HG03060 (cell line): ENCODE measurements around the gene CLMN.
"Not testable (repeated sequence)": the region's sequence is repeated elsewhere in the genome, so short reads cannot be mapped to it uniquely, and the experiment has no call there.

ENCODE experiments used
- ATAC-seq: cut with Tn5 transposase; IDR thresholded peaks from one replicate; pipeline ENCODE4 v1.9.1; 2021; ENCODE audit warnings: low read depth, moderate number of reproducible peaks; ENCODE audit not compliant: unreplicated experiment

CLMN gene

DNA sequence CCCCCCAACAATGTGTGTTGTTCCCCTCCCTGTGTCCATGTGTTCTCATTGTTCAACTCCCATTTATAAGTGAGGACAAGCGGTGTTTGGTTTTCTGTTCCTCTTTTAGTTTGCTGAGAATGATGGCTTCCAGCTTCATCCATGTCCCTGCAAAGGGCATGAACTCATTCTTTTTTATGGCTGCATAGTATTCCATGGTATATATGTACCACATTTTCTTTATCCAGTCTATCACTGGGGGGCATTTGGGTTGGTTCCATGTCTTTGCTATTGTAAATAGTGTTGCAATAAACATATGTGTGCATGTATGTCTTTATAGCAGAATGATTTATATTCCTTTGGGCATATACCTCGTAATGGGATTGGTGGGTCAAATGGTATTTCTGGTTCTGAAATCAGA lies 118.0 kb downstream of the CLMN start:
- ATAC-seq, result not testable (repeated sequence)

DNA sequence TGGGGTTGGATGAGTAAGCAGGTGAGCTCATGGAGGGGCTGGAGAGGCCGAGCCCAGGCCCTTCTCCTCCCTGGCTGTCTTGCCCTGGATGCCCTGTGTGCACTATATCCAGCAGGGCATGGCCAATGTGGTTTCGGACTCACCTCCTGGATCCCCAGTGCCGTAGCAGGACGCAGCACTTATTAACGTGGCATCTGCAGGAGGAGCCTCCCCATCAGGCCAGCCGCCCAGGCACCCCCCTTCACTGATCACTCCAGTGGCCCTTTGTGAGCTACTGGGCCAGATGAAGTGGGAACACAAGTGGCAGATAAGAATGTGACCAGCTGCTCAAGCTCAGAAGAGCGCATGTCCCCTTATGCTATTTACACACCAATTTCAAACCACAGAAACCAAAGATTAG lies 119.3 kb downstream of the CLMN start:
- ATAC-seq, result no peak

DNA sequence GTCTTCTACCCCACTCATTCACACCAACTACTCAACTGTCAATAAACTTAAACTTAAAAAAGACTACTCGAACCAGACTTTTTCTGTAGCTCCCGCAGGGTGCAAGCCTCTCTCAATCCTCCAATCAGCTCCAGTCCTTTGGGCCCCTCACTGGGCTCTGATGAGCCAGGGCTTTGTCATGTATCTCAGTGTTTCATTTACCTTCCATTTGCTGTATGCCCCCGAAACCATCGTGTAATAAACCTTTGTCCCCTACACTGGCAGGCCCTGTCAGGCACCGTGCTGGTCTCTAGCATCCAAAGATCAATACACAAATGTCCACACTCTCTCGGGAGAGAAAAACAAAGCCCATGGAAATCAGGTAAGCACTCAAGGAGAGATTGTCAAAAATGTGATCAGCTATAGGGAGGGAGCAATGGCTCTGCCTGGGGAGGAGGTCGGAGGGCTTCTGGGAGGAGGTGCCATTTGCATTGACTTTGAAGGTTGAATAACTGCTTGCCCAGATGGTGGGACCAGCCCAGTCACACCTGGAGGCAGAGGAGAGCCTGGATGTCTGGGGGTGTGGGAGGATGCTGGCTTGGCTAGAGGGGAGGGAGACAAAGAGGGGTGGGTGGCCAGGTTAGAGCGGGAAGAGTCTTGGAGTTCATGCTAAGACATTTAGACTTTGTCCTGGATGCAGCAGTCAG lies 120.3 kb downstream of the CLMN start:
- no peak for ATAC-seq

DNA sequence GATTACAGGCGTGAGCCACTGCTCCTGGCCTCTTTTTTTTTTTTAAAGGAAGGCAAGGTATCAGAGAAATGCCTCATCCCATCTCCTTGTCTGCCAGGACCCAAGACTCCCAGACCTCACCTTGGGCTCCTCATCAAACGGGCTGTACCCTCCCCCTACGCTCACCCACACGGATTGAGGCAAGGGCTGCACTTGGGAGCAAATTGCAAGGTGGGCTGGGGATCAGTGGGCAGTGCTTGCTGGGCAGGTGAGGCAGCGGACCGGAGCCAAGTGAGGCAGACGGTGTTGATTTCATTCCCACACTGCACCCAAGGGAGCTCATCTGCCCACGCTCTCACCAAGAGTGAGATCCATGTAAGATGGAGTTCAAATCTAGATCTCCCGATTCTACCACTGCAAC lies 121.4 kb downstream of the CLMN start:
- no peak for ATAC-seq

DNA sequence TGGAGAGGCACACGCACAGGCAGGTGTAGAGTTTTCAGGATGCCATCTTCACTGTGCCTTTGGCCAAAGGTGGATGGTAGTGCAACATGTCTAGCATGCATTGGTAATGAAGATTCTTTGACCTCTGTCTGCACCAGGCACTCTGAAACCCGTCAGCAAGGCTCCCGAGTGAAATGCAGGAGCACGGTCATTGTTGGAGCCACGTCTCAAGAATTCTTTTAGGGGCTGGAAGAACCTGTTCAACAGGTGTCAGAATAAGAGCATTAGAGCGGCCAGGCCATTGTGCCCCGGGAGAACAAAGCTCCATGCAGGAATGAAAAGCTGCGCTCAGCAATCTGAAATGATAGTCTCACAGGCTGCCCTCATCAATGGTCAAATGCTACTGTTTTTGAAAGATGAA lies 122.2 kb downstream of the CLMN start:
- ATAC-seq, result no peak

DNA sequence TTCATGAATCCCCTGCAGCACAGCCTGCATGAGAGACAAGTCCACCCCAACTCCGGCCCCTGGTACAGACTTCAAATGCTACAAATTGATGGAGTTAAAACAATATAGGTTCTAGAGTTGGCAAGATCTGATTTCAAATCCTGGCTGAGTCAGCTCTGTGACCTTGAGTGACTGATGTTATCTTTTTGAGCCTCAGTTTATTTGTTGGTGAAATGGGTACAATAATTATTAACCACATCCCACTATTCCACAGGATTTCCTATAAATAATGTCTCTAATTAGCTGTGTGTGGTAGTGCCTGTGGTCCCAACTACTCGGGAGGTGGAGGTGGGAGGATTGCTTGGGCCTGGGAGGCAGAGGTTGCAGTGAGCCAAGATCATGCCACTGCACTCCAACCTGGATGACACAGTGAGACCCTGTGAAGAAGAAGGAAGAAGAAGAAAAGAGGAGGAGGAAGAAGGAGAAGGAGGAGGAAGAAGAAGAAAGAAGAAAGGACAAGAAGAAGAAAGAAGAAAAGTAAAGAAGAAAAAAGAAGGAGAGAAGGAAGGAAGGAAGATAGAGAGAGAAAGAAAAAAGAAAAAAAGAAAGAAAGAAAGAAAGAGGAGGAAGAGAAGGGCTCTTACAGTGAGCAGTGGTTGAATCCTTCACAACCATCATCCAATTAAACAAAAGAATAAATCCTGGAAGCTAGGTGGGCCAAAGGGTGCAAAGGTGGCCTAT lies 122.7 kb downstream of the CLMN start:
- no peak for ATAC-seq

DNA sequence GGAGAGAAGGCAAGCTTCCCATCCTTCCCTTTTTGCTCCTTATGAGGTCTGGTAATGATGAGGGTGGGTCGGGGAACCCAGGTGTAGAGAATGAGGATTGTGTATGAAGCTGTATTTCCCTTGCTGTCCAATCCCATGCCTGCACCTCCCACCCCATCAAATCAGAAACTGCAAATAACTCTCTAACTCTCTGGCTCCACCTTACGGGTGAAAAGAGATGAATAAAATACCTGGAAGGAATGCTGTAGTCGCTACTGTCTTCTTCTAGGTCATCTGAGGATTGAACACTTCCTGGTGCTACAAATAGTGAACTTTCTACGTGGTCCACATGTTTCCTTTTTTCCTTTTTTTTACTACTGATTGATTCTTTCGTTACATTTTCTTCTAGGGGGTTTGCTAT lies 123.4 kb downstream of the CLMN start:
- no peak for ATAC-seq

DNA sequence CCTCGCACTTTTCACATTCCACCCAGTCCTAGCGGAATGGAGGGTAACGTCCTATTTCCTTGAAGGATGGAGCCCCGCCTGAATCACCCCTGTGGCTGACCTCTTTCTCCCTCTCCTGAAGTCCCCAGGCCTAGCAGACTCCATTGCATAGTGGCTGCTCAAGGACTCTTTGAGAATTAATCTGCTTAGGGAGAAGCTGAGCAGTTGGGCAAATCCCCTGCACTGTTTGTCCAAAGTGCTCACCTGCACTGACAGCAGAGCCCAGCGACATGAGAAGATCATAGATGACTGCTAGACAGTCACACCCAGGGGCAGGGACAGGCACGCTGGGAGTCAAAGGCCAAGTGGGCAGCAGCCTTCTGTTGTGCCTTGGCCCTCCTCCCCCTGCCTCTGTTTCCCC lies 124.7 kb downstream of the CLMN start:
- ATAC-seq, result no peak

DNA sequence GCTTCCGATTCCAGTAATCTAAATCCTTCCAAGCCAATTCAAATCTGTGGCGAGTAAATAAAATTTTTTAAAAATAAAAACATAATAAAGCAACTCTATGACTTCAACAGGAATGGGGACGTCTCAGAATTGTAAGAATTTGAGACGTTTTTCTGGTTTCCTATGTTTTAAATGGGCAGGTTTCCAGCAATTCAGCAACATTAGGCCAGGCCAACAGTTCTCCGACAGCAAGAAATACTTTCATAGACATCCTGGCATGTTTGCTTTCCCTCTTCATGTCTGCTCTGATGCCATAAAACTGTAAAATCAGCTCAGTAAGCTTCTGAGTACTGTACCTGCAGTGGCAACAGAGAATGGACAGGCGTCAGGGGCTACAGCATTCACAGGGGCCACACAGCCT lies 126.6 kb downstream of the CLMN start:
- ATAC-seq, result no peak

DNA sequence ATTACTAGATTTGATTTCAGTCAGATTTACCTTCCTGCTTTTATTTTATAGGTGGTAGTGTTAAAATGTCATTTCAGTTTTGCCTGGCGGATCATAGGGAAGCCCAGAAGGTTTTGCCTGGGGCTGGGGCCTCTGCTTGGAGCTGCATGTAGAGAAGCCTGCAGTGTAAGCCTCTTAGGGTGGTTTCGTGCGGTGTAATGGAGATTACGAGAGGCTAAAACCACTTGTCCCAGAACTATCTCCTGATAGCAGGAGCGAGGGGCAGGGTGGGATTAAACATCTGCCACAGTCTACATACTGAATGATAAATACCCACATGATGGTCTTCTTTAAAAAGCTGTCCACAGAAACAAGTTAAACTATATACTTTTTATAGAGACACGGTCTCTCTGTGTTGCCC lies 127.4 kb downstream of the CLMN start:
- no peak for ATAC-seq

DNA sequence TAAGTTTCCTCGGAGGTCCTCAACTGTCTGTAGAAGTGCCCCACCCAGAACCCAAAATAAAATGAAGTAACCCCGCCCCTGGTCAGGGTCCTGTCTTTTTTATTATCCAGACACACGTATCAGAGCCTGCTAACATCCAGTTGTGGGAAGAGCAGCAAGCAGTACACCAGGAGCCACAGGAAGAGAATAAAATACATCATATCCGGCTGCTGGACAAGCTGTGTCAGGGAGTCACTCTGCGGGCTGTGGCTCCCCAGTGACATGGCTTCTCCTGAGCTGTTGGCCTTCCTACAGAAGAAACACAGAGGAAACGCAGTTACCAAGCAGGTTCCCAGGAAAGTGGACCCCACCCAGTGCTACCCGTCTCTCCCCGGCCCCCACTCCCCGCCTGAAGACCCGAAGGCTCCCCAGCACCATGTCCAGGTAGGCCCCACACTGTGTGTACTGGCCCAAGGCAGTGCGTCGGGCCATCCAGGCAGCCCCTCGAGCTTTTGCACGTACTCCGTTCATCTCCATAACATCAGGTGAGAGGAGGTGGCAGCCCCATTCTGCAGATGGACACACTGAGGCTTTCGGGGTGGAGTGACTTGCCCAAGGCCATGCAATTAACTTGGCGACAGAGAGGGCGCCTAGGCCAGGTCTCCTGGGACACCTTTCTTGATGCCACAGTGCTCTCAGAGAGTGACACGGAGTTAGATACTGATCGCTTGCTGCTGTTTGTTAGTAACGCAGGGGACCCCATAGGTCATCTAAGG lies 128.1 kb downstream of the CLMN start:
- ATAC-seq, result no peak

DNA sequence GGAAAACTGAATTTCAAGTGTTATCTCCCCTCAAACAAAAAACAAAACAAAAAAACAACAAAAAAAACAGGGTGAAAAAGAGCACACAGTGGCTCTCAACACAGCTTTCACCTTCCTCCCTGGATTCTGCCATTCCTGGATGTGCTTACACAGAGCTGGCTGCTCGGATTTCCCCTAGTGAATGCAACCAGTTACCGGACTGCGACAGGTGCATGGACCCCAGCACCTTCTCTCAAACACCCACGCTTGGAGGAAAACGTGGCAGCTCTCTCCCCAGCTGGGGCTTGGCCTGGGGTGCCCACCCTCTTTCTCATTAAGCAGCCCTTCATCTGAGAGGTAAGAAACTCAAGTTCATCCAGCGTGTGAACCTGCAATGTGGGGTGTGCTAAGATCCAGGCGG lies 128.9 kb downstream of the CLMN start:
- no peak for ATAC-seq

DNA sequence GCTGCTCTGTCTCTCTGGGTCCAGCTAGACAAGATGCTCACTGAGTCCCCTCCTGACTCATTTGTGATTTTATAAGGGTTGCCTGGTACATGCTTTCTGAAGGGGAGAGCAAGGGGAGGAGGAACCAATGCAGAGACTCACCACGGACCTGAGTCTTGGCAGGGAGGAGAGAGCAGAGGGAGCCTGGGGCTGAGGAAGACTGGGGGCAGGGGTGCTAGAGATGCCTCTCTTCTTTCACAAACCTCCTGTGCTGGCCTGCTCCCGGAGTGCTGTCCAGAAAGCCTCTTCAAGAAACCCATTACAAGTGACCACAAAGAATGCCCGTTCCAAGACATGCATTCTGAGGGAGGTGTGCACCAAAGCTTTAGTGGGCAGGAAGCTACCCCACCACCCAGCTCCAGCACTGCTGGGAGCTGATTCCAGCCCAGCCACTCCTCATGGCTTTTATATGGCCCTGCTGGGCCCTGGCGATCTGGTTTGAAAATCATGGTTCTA lies 129.3 kb downstream of the CLMN start:
- no peak for ATAC-seq

DNA sequence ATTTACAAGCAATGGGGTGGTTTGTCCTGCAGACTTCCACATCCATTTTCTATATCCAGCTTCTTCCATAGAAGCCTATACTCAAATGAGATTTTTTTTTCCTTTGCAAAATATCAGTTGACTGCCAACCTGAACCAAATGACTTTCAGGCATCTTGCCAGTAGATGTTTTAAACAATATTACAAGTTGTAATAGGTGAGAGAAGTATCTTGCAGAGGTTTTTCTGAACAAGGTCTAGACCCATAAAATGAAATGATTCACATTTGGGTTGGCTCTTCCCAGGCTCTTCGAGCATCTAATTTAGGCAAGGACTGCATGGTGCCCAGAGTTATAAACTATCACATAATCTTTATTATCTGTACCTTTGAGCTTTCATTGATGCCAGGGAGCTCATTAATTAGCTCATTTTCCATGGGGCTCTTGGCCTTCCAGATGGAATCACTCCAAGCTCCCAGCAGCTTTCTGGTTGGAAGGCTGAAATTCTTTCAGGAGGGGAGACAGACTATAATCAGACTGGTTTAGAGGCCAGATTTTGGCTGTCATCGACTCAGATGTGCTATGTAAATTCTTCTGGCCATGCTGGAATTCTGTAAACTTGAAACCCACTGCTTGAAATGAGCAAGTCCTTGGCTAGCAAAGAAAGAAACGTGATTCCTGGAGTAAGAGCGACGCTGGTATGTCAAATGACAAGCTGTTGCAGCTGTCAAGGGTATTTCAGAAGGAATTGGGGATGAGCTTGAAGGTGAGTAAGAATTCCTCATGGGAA lies 130.2 kb downstream of the CLMN start:
- ATAC-seq, result no peak

DNA sequence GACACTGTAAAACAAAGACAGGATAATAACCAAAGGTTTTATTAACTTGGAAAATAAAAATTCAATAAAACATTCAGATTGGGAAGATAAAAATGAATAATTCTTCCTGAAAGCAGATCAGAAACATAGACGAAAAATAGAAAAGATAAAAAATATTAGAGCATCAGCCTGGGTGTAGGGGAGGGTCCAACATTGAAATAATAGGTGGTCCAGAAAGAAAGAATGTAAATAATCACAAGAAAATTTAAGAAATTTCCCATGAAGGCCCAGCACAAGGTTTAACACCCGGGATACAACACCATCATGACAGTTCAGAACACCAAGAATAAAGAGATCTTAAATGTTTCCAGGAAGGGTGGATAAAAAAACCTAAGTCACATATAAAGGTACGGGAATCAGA lies 131.3 kb downstream of the CLMN start:
- no peak for ATAC-seq

DNA sequence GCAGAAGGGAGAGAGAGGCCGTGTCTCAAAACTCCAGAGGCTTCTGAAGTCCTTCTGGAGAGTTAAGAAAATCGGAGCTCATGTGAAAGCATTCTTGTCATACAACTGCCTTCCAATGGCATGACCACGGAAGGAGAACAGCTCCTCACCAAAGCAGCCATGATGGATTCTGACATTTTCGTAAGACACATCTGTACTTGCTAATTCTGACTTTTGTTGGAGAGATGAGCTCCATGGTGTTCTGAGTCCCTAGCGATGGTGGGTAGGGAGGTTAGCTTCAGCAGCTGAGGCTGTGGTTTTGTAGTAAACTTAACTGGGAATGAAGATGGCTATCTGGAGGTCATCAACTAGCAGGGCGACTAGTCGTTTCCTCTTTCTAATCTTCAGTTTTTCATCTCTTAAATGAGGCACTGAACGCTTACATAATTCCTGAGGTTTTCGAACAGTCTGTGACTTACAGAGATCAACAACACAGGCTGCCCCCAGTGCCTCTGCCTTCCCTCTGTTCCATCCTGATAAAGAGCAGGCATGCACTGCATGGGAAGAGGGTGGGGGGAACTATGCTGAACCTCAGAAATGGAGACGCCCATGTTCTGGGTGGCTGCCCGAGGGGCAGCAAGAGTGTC lies 133.8 kb downstream of the CLMN start:
- no peak for ATAC-seq

DNA sequence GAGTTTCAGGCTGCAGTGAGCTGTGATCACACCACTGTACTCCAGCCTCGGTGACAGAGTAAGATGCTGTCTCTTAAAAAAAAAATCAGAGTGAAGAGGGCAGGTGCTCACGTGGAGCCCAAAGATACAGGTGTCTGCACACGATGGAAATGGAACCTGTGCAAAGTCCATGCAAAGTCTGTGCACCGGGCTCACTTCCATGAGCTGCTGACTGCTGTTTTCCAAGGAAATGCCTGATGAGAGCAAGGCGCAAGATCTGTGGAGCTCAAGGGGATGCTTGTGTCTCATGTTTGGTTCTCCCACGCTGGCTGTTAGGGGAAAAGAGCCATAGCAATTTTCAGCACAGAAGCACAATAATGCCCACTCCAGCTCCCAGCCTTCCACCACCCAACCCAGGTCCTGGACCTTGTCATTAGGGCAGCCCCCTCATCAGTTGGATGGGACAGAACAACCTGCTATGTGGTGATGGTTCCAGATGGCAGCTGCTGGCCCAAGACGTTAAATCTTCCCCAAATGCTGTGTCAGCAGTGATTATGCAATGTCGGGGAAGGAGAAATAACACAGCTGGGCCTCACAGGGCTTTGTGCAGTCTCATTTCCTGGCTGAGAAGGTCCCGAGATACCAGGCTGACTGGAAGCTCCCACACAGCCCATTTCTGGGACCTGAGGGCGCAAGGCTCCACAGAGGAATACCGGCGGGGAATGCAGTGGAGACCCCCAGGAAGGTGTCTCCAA lies 134.5 kb downstream of the CLMN start:
- no peak for ATAC-seq

DNA sequence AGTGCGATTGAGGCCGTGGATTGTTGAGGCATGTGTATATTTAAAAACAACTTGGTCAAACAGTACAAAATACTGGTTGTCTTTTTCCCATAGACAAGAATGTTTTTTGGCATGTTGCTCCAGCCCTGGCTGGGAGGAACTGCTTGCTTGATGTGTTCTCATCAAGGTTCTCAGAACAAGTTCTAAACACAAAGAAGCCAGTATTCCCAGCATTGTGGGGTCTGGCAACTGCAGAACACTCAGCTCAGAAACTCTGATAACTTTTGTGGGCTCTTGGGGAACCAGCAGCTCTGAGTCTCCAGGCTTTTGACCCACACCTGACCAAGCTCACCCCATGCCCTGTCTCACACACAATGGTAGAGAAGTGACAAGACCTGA lies 135.3 kb downstream of the CLMN start:
- no peak for ATAC-seq

DNA sequence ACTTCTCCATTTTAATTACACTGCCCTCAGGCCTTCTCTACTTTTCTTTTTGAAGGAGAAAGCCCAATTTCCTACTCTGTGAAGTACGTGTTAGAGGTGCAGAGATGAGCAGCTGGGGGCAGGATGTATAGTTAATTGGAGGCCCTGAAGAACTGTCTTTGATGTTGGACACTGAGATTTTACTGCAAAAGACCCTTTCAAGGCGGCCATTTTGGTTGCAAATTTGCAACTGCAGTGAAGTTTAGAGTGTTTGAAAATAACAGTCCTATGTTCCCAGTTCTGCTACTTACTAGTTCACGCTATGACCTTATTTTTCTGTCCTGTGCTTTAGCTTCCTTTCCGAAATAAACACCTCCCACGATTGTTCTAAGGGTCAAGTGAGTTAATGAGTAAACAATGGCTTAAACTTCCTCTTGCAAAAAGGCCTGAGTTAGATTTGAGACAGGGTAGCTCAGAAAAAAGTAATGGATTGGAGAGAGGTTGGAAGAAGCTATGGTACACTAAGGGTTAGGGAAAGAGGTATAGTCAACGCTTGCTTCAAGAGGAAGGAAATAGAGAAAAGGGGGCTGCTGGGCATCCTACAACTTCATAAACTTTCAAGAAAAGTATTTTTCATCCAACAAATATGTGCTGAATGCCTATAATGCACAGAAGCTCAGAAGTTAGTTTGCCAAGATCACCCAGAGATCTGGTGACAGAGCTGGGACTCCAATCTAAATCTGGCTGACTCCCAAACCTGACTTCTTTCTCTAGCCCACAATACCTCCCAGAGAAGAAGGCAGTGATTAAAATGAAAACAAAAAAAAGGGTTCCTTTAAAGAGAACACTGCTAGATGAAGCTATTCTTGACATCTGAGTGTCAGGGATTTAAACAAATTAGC lies 135.9 kb downstream of the CLMN start:
- peak; percentile 67 for ATAC-seq
